Activated CD4-positive, alpha-beta T cell treated with anti-CD3 and anti-CD28 coated beads, Interleukin-2, amount 50 U/mL, for 1 hour (primary cell): Measurements from ENCODE around the gene CACNA1D.

Source experiments
- DNase-seq: peaks from one replicate; pipeline ENCODE4 v3.0.0-alpha.2; 2020

CACNA1D gene

DNA sequence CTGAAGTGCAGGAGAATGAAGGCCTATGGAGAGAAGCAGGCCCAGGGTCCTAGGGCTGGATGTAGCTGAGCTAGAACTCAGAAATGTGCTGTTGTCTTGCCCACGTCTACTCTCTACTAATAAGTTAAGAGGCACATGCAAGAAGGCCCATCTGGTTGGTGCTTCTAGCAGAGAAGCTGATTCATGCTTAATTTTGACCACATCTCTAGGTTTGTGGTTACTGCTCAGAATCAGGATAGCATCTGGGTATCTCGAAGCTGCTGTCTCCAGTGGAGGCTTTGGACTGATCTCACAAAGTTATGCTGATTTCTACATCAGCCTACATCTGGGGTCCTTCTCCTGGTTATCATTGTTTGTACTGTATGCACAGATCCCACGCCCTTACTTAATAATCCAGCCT is 87.3 kb downstream of the CACNA1D start:
- no peak for DNase-seq

DNA sequence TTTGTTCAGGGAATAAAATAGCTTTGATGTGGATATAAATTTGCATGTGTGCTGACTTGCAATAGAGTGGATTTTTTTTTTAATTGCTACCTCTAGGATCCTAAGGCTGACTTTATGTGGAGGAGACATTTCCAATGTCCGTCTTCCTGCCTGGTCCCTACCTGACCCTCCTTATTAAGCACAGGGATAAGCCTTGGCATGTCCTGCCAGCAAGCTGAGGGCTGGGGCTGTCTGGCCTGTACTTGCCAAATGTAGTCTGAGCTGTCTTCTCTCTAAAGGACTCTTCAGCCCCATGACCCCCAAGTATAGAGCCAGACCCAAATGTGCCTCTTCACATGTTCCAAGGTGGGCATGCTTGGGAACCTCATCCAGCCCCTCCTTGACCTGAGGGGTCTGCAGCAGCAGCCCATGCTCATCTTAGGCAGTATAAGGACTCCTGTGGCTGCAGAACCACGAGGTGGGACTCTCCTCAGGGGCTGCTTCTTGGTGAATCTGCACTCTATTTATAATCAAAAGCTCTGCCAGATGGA is 88.8 kb downstream of the CACNA1D start:
- no peak for DNase-seq

DNA sequence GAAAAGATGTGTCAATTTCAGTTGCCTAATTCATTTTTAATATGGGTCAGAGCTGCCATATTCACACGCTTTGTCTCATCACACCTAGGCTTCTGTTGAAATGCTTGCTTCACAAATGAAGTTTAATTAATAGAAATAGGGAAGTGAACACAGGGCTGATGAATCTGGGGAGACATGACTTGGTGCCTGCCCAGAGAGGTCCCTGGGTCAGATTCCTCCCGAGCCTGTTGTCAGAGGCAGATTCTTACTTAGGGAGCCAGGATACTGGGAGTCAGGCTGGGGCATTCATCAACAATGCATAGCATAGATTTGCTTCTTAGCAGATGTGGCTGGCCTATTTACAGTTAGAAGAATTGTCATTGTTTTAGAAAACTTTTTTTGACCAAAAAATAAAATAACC is 90.6 kb downstream of the CACNA1D start:
- DNase-seq = no peak

DNA sequence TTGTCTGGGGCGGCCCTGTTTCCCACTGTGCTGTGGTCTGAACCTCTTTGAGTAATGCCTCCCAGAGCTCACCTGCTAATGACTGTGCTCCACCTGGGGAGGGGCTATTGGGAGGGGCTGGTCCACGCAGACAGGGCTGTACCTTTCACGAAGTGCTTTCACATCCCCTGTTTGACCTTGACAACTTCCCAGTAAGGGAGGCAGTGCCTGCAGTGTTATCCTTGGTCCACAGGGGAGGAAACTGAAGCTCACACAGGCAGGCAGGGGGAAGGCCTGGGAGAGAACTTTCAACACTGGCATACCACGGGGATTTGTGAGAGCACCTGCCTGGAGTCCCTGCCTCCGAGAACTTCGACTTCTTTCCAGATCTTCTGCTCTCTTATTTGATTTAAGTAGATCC is 91.2 kb downstream of the CACNA1D start:
- no peak for DNase-seq

DNA sequence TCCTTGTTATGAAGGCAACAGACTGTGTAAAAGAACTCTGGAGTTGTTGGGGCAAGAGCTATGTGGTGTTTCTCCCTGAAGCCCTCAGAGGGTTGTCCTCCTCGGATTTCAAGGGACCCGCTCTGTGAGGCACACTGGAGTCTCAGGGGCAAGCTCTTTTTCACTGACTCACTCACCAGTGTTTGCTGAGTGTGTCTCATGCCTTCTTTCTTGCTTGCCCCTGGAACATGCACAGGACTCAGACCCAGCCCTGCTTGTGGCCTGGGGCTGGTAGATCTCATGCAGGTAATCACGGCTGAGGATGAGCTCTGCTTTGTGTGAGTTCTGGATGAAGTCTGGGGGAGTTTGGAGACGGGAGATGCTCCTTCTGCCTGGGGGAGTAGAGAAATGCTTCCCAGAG is 93.7 kb downstream of the CACNA1D start:
- no peak for DNase-seq

DNA sequence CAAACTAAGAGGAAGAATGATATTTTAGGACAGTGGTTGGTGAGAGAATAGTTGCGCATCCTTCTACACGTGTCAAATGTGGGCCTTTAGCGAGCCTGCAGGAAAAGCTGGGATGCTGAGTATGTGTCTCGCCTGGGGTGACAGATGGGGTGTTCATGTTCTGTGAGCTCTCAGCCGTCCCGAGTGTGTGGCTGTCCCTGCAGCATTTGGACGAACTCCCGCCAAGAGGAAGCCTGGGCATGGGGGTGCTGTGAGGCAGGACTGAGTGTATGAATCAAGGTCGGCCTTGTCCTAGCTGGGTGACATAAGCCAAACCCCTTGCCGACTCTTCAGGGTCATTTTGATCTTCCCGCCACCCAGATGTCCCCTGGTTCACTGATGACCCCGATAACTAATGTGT is 94.8 kb downstream of the CACNA1D start:
- DNase-seq = no peak

DNA sequence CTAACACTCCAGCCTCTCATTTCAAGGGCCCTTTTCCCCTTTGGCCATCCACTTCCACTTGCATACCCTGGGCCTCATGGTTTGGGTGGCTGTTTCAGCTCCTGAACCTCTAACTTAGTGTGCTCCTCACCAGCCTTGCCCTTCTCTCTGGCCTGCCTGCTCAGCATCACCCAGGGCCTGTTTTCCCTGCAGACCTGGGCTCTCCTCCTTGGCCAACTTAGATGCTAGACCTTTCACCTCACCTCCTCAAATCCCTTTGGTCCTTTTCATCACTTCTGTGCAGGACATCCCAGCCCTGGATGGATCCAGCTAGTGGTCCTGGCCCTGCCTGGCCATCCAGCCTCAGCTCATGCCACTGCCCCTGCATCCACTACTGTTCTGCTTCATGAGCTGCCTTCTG is 95.4 kb downstream of the CACNA1D start:
- no peak for DNase-seq

DNA sequence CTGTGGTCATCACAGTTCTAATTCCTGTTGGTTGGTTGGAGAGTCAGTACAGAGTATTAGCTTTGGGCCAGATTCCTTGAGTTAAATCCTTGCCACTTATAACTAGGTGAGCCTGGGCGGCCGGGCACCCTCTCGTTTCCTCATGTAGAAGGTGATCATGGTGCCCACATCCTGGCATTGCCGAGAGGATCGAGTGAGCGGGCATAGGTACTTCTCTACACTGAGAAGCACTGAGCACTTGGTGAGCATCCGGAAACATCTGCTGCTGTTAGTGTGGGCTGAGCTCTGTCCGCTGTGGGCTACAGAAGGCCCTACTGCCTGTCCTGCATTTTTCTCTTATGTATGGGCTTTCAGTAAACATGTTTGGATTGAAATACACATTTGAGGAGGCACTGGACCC is 96.2 kb downstream of the CACNA1D start:
- no peak for DNase-seq

DNA sequence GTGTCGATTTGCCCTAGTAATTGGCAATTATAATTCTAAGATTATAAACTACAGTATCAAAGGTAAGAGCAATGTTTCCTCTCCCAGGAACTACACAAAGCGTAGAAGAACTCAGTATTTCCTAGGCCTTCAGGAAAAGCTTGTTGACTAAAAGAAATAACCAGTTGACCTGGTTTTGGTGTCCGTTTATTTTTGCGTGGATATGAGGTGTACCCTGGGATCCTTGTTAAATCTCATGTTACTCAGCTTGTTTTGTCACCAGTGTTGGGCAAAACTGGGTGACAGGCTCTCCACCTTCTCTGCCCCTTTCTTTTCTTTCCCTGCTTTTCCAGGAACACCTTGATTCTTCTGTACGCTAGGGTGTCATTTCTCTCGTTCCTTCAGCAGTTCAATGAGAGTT is 97.2 kb downstream of the CACNA1D start:
- no peak for DNase-seq

DNA sequence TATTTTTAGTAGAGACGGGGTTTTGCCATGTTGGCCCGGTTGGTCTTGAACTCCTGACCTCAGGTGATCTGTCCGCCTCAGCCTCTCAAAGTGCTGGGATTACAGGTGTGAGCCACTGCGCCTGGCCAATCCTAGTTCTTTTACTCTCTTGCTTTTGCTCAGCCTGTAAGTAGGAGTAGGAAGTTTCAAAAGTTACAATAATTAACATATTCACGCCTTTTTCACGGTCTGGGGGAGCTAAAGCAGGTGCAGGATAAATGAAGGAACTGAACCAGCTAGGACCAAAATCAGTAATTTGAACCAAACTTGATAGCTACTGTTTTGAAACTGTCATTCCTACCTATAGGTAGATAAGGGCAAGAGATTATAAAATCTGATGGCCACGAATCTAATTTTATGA is 98.5 kb downstream of the CACNA1D start:
- DNase-seq = no peak

DNA sequence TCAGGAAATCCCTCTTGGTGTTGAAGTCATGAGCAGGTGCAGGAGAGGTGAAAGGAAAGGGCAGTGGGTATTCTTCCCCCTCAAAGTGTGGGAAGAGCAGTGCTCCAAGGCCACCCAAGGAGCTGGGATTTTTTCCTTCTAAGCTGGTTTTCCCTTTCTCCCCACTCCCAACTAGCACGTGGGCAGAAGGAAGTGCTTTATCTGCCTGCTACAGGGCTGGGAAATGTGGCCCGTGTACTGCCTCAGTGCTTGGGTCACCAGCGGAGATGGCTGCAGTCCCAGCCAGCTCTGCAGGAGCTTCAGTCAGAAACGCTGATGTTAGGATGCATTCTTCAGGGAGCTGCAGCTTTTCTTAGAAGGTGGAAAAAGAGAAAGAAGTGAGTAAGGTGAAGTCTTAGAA is 99.2 kb downstream of the CACNA1D start:
- DNase-seq = no peak

DNA sequence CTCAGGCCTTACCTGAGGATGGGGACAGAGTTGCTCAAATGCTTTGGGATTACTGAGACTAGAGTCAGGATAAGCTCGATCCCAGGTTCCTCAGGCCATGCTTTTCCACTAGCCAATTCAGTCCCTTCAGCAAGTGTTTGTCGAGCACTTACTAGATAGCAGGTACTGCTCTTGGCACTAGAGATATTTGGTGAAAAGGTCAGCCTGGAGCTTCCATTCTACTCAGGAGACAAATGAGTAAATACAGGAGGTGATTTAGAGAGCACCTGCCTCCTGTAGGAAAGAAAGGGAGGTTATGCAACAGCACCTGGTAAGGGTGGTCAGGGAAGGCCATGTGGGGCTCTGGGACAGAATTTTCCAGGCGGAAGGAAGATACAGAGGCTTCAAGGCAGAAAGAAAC is 99.9 kb downstream of the CACNA1D start:
- DNase-seq = no peak

DNA sequence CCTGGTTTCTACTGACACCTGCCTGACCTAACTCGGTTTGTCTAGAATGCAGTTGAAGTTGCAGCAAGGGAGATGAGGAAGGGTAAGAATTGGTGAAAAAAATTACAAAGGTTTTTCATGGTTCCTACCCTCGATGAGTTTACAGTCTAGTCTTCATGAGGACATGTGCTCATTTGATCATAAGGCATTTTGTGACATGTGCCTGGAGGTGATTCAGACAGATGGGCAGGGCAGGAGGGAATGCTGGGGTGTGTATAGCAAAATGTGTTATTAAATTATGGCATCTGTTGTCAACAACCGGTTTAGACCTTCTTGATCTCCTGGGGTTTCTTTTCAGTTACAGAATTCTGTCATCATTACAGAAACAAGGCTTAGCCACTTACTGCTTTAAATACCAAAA is 101.2 kb downstream of the CACNA1D start:
- no peak for DNase-seq

DNA sequence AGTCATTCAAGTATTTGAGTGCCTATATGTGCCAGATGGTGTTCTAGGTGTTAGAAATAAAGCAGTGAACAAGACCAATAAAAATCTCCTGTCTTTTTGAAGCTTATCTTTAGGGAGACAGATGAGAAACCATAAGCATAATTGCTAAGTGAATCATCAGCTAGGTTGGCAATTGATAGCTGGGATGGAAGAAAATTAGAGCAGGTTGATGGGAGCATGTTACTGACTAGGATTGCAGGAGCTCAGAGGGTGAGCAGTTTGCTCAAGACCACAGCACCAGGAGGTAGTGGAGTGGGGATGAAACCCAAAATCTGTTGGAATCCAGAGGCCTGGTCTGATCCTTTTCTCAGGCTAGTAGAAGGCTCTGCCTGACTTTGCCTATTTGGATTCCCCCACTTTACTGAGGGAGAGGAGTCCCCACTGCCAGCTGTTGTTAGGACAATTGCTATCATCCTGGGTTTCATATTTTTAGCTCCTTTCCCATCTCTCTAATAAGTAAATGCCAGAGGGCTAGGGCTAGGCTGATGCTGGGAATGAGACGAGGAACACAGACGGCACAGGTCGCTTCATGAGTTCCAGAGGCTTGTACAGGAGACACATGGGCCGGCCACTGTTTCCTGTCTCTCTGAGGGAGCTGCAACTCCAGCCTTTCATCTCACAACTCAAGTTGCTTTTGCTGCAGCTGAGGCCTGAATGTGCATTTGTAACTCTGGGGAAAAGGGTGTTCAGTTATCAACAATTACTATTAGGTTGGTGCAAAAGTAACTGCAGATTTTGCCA is 102.9 kb downstream of the CACNA1D start:
- DNase-seq = no peak

DNA sequence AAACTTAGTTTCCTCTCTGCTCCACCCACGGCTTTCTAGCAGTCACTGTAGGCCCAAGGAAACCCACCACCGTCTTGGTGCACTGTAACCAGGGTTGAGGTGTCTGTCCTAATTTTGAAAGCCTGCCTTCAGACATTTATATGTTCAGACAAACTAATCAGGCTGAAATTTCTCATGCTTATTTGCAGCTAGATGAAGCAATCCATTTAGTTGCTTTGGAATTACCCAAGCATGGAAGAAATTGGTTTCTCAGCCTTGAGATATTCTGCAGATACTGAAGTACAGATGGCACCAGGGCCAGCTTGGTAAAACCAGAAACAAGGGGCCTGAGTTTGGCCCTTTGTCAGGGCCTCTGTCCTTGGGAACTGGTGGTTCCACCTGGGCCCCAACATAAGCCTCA is 105.4 kb downstream of the CACNA1D start:
- DNase-seq = no peak

DNA sequence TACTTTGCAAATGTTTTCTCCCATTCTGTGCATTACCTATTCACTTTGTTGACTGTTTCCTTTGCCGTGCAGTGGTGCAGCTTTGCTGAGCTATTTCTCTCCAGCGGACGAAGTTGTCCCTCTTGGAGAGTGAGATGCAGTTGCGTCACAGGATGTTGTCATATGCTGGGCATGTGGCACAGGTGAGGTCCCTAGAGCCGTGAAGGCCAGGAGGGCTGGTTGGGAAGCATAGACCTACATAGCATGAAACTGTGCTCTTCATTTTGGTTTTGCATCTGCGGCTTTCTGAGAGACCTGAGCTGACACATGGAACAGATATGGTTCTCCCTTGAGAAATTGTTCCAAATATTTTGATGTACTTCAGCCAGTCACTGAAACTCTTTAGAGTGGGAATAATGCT is 108.5 kb downstream of the CACNA1D start:
- no peak for DNase-seq

DNA sequence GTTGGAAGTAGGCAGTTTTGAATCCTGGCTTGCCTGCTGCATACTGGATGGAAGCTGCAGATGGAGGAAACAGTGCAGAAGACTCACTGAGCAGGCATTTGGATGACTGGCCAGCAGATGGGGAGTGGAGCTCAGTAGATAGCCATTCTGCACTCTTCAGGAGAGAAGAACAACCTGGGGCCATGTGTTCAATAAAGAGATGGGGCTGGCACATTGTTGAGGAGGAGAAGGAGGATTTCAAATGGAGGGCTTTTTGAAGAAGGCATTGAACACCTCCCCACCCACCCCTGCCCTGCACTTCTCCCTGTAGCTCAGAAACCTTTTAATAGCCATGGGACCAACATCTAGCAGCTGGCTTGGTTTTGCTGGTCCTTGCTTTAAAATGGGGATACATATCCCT is 109.8 kb downstream of the CACNA1D start:
- no peak for DNase-seq

DNA sequence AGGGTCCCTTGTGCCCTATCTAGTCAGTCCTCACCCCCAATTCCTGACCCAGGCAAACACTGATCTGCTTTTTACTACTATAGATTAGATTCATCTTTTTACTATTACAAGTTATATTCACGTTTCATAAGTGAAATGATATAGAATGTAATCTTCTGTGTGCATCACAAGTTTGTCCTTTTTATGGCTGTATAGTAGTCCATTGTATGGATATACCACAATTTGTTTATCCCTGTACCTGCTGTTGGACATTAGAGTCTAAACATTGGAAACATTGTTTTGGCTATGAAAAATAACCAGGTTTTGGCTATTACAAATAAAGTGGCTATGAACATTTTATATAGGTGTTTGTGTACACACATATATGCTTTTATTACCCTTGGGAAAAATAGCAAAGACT is 112.4 kb downstream of the CACNA1D start:
- no peak for DNase-seq

DNA sequence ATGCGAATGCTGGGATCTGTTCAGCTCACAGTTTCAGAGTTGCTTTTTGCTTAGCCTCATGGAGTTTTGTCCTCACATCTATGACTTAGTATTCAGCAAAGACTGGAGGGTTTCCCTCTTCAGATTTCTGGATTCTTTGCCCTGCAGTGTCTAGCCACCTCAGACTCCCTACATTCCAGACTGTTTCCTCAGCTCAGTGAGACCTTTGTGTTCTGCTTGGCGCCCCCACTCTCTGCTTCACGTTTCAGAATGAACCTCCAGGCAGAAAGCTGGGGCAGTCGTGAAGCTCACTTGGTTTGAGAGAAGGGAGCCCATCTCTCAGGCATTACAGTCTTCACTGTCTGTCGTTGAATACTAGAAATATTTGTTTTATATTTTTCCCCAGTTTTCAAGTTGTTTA is 118.1 kb downstream of the CACNA1D start:
- DNase-seq = no peak

DNA sequence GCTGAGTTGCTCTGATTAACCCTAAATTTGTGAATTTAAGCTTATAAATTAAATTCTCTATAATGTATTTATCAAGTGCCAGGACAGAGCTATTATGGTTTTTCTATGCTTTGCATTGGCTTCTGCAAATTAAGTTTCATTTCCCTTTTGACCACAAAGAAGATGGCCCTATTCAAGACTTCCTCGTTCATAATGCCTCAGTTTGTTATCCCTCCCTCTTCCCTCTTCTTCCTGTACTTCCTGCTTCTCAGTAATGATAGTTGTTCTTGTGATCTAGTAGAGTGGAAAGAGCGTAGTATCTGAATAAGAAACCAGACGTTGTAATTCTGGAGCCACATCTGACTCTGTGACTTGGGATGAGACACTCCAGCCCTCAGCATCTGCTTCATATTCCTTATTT is 118.7 kb downstream of the CACNA1D start:
- DNase-seq = no peak

DNA sequence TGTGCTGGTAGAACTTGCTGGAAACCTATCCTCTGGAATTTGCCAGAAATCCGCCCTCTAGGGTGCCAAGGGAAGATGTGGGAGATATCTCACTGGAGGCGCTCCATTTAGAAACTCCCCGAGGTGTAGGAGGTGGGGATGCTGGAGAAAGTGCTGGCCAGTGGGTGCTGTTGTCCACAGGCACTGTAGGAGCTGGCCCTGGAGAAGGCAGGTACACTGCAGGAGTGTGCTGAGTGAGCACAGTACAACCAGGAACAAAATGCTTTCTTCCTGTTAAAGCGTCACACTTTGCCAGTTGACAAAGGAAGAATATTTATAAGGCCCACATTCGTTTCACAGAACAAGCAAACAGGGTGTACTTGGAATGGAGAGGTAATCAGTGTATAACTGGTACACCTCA is 119.9 kb downstream of the CACNA1D start:
- no peak for DNase-seq

DNA sequence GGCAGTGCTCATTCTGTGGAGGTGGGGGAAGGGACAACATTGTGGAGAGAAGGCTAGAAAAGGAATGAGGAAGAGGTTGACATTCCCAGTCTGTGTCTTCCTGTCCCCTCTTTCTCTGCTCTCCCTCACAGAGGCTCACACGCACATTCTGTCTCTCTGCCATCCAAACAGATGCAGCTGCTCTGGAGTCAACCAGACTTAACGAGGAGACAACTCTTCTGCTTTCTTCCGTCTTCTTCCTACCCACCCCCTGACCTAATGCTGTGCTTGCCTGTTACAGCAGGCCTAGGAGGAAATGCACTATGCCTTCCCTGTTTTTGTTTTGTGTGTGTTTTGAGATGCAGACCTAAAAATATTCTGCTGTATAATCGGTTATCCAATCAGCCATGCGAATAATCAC is 121.9 kb downstream of the CACNA1D start:
- no peak for DNase-seq

DNA sequence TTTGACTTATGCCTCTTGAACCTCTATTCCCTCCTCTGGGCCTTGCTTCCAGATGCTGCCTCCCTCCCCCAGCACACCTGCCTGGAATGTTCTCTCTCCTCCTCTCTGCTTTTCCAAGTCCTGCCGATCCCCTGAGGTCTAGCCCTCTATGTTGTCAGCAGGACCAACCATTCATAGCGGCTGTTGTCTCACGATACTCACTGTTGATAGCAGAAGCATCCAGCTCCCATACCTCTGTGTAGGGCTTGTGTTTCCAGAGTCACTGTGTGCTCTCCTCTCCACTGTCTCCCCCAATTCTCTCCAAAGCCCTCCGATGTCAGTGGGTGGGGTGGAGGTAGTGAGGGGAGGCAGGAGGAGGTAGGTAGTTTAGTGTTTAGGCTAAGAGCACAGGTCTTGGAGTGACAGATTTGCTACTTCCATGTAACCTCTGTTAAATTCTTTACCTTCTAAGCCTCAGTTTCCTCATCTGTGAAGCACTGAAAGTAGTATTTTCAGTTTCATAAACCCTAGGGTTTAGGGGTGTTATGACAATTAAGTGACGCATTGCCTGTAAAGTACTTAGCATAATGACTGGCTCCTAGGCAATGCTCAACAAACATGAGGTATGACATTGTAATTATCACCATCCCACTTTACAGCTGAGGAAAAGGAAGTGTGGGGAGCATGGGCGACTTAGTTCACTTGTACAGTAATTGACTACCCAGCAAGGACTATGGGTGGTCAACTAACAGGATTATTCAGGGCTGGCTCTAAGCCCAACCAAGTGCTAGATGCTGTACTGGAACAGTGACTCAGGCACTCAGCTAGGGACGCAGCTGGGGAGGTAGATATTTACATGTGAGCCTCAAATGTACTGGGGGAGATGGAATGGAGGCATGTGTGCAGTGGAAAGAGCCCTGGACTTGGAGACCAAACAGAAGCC is 122.8 kb downstream of the CACNA1D start:
- DNase-seq = no peak

DNA sequence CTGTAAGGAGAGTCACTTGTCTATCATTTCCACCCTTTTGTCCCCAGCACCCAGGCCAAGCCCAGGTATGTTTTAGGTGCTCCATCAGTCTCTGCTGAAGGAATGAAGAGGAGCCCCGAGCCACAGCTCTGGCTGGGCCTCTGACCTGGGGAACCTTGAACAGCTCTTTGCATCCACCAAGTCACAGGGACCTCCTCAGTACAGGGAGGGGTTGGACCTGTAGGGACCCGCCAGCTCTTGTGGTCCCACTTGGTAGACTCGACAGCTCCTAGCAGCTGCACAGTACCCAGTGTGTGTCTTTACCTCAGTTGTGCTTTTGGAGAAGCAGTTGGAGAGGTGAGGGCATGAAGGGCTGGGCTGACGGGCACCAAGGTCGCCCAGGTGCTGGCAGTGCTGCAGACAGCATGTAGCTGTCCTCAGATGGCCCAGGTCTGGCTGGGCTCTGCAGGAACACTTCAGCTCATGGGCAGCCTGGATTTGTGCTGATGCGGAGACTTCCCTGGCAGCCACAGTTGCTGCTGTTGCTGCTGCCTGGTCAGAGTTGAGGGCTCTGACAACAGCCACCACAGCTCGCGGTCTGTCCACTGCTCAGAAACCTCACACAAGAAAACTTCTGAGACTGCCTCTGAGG is 123.6 kb downstream of the CACNA1D start:
- DNase-seq = no peak
